Measurements from ENCODE around the gene PACRG.

DNA sequence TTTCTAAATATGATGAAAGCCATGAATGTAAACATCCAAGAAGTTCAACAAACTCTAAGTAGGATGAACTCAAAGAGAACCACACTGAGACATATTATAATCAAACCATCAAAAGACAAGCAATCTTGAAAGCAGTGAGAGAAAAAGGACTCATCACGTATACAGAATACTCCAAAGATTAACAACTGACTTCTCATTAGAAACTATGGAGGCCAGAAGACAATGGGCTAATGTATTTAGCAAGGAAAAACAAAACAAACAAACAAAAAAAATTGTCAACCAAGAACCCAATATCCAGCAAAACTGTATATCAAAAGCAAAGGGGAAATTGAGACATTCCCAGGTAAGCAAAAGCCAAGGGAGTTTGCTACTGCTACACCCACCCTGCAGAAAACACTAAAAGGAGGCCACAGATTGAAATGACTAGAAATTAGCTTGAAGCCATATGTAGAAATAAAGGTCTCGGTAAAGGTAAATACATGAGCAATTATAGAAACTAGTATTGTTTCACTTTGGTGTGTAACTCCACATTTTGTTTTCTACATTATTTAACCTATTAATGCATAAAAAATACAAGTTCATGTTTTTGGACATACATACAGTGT lies 385.7 kb downstream of the PACRG start:
- TF ChIP-seq CTCF (IDR thresholded peaks at IDR 0.05; ENCODE audit: control extremely low read depth in 1 of 3, insufficient read depth in 1 of 3, low read depth in 1 of 3, low read length in 3 of 3) (no peak), POLR2A (IDR thresholded peaks at IDR 0.05; ENCODE audit: control extremely low read depth in 1 of 2, low read depth in 2 of 2, low read length in 2 of 2) (no peak), EGR1 (IDR thresholded peaks at IDR 0.05; ENCODE audit: borderline replicate concordance, low read depth, low read length) (no peak), SUZ12 (IDR thresholded peaks at IDR 0.05; ENCODE audit: low read length) (no peak), EZH2 (IDR thresholded peaks at IDR 0.05; ENCODE audit: low read depth, low read length, severe bottlenecking) (no peak), POLR2AphosphoS5 (IDR thresholded peaks at IDR 0.05; ENCODE audit: low read depth, low read length) (no peak), MAX (IDR thresholded peaks at IDR 0.05) (no peak), JUN (IDR thresholded peaks at IDR 0.05; ENCODE audit: low read depth, low read length) (no peak), ZNF274 (IDR thresholded peaks at IDR 0.05; ENCODE audit: borderline replicate concordance, extremely low read depth, low read length) (no peak), RAD21 (IDR thresholded peaks at IDR 0.05 in 1 of 2, conservative IDR thresholded peaks at IDR 0.05 in 1 of 2; ENCODE audit: low read depth in 2 of 2, low read length in 2 of 2) (no peak)
- TF ChIP-seq, protein P1, sequence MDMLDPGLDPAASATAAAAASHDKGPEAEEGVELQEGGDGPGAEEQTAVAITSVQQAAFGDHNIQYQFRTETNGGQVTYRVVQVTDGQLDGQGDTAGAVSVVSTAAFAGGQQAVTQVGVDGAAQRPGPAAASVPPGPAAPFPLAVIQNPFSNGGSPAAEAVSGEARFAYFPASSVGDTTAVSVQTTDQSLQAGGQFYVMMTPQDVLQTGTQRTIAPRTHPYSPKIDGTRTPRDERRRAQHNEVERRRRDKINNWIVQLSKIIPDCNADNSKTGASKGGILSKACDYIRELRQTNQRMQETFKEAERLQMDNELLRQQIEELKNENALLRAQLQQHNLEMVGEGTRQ (IDR thresholded peaks at IDR 0.05; ENCODE audit: low read length) = no peak
